ENCODE data around the gene FRMD8.

- TF ChIP-seq EZH2 (IDR thresholded peaks at IDR 0.05; ENCODE audit: insufficient read depth, poor library complexity, severe bottlenecking) (no peak), EZH2phosphoT487 (IDR thresholded peaks at IDR 0.05; ENCODE audit: insufficient read depth, low read depth) (no peak)
These were observed 17.8 kb downstream of the FRMD8 start for GRCh38 chr11:65404210-65404609.
